RWPE1 (cell line): ENCODE measurements around the gene USP35.

Experiments
- CTCF ChIA-PET: fragments of 350-600 bp; sonication (Branson Sonifier 250); formaldehyde crosslinking; extraction: SDS; loops from one replicate; lab custom pipeline; 2021; lab: Yijun Ruan, JAX
- POLR2A ChIA-PET: fragments of 400-600 bp; formaldehyde crosslinking; extraction: SDS; loops from one replicate; lab custom pipeline; 2020; ENCODE audit warnings: antibody characterized with exemption; ENCODE audit not compliant: low non-redundant PET; lab: Yijun Ruan, JAX
- DNase-seq: peaks from one replicate; pipeline ENCODE4 v3.0.0; 2012; ENCODE audit warnings: low spot score
- H3K27ac ChIP-seq: fragments of 450-650 bp; 2 replicates; pipeline ENCODE4 v1.5.1; 2017
- TF ChIP-seq, protein P1 (sequence below): fragments of 450-650 bp; conservative IDR thresholded peaks from 2 replicates; pipeline ENCODE4 v1.5.1; 2017; ENCODE audit warnings: low read depth, mild to moderate bottlenecking

The USP35 gene

DNA sequence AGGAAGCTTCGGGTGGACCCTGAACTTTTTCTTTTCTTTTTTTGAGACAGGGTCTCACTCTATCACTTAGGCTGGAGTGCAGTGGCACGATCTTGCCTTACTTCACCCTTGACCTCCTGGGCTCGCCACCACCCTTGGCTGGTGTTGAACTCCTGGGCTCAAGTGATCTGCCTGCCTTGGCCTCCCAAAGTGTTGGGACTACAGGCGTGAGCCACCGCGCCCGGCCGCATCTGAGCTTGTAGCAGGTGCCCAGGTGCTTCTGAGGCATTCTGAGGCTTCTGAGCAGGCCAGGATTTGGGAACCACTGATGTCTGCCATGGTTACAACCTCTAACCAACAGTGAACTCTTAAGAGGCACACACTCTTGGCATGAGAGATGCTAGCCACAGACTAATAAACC lies 5.1 kb downstream of the USP35 start:
- CTCF ChIA-PET = no interaction called here

GRCh38 chr11:78194490-78194889 lies 5.8 kb downstream of the USP35 start:
- POLR2A ChIA-PET = no interaction called here
- CTCF ChIA-PET = no interaction called here
- DNase-seq = no peak

More for the DNA sequence above, 5.1 kb downstream of the USP35 start:
- DNase-seq = no peak
- no peak overlapping the region for H3K27ac ChIP-seq
- POLR2A ChIA-PET = no interaction called here
- TF ChIP-seq, protein P1, sequence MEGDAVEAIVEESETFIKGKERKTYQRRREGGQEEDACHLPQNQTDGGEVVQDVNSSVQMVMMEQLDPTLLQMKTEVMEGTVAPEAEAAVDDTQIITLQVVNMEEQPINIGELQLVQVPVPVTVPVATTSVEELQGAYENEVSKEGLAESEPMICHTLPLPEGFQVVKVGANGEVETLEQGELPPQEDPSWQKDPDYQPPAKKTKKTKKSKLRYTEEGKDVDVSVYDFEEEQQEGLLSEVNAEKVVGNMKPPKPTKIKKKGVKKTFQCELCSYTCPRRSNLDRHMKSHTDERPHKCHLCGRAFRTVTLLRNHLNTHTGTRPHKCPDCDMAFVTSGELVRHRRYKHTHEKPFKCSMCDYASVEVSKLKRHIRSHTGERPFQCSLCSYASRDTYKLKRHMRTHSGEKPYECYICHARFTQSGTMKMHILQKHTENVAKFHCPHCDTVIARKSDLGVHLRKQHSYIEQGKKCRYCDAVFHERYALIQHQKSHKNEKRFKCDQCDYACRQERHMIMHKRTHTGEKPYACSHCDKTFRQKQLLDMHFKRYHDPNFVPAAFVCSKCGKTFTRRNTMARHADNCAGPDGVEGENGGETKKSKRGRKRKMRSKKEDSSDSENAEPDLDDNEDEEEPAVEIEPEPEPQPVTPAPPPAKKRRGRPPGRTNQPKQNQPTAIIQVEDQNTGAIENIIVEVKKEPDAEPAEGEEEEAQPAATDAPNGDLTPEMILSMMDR = no peak

GRCh38 chr11:78195917-78196560 lies 7.3 kb downstream of the USP35 start:
- ChIA-PET POLR2A (no interaction called here), CTCF (interaction anchor here (0.7 kb wide), 1 partner anchor 27 kb away, joined by 4 read pairs; no protein-coding TSS in a partner anchor)
- H3K27ac ChIP-seq = no peak overlapping the region
- DNase-seq = no peak
- TF ChIP-seq, protein P1 = no peak

More at GRCh38 chr11:78194490-78194889, 5.8 kb downstream of the USP35 start:
- TF ChIP-seq, protein P1 = no peak
- no peak overlapping the region for H3K27ac ChIP-seq

- DNase-seq = no peak
- POLR2A ChIA-PET = no interaction called here
- TF ChIP-seq, protein P1 = no peak
- H3K27ac ChIP-seq = no peak overlapping the region
- CTCF ChIA-PET = no interaction called here
Observed at GRCh38 chr11:78196661-78197091, 8.0 kb downstream of the USP35 start.

GRCh38 chr11:78197816-78198215 lies 9.1 kb downstream of the USP35 start:
- no peak for DNase-seq
- TF ChIP-seq, protein P1 = no peak
- ChIA-PET CTCF (no interaction called here), POLR2A (no interaction called here)
- H3K27ac ChIP-seq = no peak overlapping the region

- CTCF ChIA-PET = no interaction called here
- TF ChIP-seq, protein P1 = no peak
Observed at GRCh38 chr11:78199015-78199652, 10.4 kb downstream of the USP35 start.

More at GRCh38 chr11:78199015-78199652, 10.4 kb downstream of the USP35 start:
- no peak for DNase-seq
- POLR2A ChIA-PET = no interaction called here
- H3K27ac ChIP-seq = no peak overlapping the region
